K562 (cell line): ENCODE data around the gene GMDS. TPM values are rescaled to one million over a fixed set of nuclear protein-coding genes. Genes with fewer than 3 reads are reported as not detected.

Source experiments
- ATAC-seq: fragments of 200-7000 bp; cut with Tn5 transposase; 3 replicates; pipeline ENCODE4 v1.9.1; 2020; ENCODE audit warnings: moderate library complexity
- BruUV-seq: library from RNA; stranded (reverse); fragments of 400-500 nt; replicated peaks from 2 replicates; lab custom pipeline; 2021; lab: Mats Ljungman, UMichigan
- CTCF ChIA-PET: fragments of 300-600 bp; formaldehyde crosslinking; extraction: SDS; loops from one replicate; lab custom pipeline; 2021; ENCODE audit warnings: low intra/inter-chr PET ratio; lab: Yijun Ruan, JAX
- POLR2A ChIA-PET: fragments of 300-600, 350-650 bp; sonication (Branson Sonifier 250); formaldehyde crosslinking; extraction: SDS; loops from one replicate; lab custom pipeline; 2021; ENCODE audit warnings: antibody characterized with exemption, inconsistent platforms; lab: Yijun Ruan, JAX
- DNase-seq, 4 experiments: peaks; one replicate each; pipeline versions ENCODE4 v3.0.0 to v3.0.0-alpha.2; 2011 to 2018; ENCODE audit warnings: low spot score in 3 of 4, mixed read lengths in 3 of 4; ENCODE audit errors: extremely low read depth in 1 of 4
- FAIRE-seq: peaks from 2 replicates; lab custom pipeline; 2011; peaks lifted over from hg19 to GRCh38; lab: Jason Lieb, UNC
- H2AFZ ChIP-seq: 2 replicates; pipeline ENCODE4 v1.6.0; 2011; ENCODE audit warnings: low read depth, low read length, control low read depth, inconsistent platforms
- H3K27ac ChIP-seq: fragments of 200-600 bp; 3 replicates; pipeline ENCODE4 v1.8.0; 2011; ENCODE audit warnings: low read depth, mild to moderate bottlenecking, control low read depth, inconsistent platforms, low read length, moderate library complexity, mixed read lengths; ENCODE audit errors: extremely low read depth
- H3K27me3 ChIP-seq, 2 experiments: fragments of 300-600 bp in 1 of 2; 2 replicates in 1 of 2; 3 replicates in 1 of 2; pipeline versions ENCODE4 v1.6.0 to v1.8.0; 2011; ENCODE audit warnings: inconsistent platforms in 2 of 2, low read length in 2 of 2, mild to moderate bottlenecking in 1 of 2, mixed read lengths in 1 of 2, moderate library complexity in 1 of 2; ENCODE audit not compliant: control insufficient read depth in 2 of 2, insufficient read depth in 2 of 2
- H3K36me3 ChIP-seq: fragments of 300-600 bp; 3 replicates; pipeline ENCODE4 v1.8.0; 2011; ENCODE audit warnings: mild to moderate bottlenecking, low read length, inconsistent platforms; ENCODE audit not compliant: control insufficient read depth, insufficient read depth
- H3K4me1 ChIP-seq, 2 experiments: fragments of 200-600 bp in 1 of 2; replicated peaks in 1 of 2; 2 replicates in 1 of 2; 3 replicates in 1 of 2; pipeline versions ENCODE4 v1.5.1 to v1.8.0; 2011; ENCODE audit warnings: inconsistent platforms in 2 of 2, low read length in 2 of 2, mild to moderate bottlenecking in 1 of 2, mixed read lengths in 1 of 2, moderate library complexity in 1 of 2; ENCODE audit not compliant: control insufficient read depth in 2 of 2, insufficient read depth in 2 of 2
- H3K4me2 ChIP-seq: 2 replicates; pipeline ENCODE4 v1.6.1; 2011; ENCODE audit warnings: low read length, control low read depth, inconsistent platforms, mixed read lengths; ENCODE audit not compliant: insufficient read depth
- H3K4me3 ChIP-seq: fragments of 200-600 bp; sonication (generic), shearing (Covaris generic); 2 replicates; pipeline ENCODE4 v1.5.1; 2016; ENCODE audit warnings: control low read depth, inconsistent platforms
- H3K79me2 ChIP-seq: fragments of 200-600 bp; 3 replicates; pipeline ENCODE4 v1.8.0; 2011; ENCODE audit warnings: low read length, inconsistent platforms; ENCODE audit not compliant: control insufficient read depth, insufficient read depth
- H3K9ac ChIP-seq, 2 experiments: 2 replicates each; pipeline versions ENCODE4 v1.6.0 to v1.6.1; 2011; ENCODE audit warnings: low read depth in 2 of 2, low read length in 2 of 2, control low read depth in 1 of 2, inconsistent platforms in 1 of 2, mild to moderate bottlenecking in 1 of 2, mixed read lengths in 1 of 2; ENCODE audit not compliant: insufficient read depth in 1 of 2
- H3K9me1 ChIP-seq: one replicate; pipeline ENCODE4 v1.6.0; 2011; ENCODE audit warnings: inconsistent platforms, mild to moderate bottlenecking, low read length, moderate library complexity; ENCODE audit not compliant: control insufficient read depth, insufficient read depth
- H3K9me3 ChIP-seq: replicated peaks from 2 replicates; pipeline ENCODE4 v1.5.1; 2011; ENCODE audit warnings: low read depth, low read length, inconsistent platforms; ENCODE audit not compliant: control insufficient read depth, insufficient read depth
- H4K20me1 ChIP-seq: replicated peaks from 2 replicates; pipeline ENCODE4 v1.6.1; 2011; ENCODE audit warnings: low read length, inconsistent platforms, mixed read lengths; ENCODE audit not compliant: control insufficient read depth, insufficient read depth
- E2F1 ChIP-seq: sonication (generic); formaldehyde crosslinking; IDR thresholded peaks from 2 replicates; pipeline ENCODE4 v1.8.1; 2023; ENCODE audit warnings: mild to moderate bottlenecking, missing genetic modification reagents, moderate library complexity
- EGR1 ChIP-seq: fragments of 450-650 bp; conservative IDR thresholded peaks from 2 replicates; pipeline ENCODE4 v1.6.1; 2017; ENCODE audit warnings: mild to moderate bottlenecking
- FOXK1 ChIP-seq: sonication (generic); formaldehyde crosslinking; IDR thresholded peaks from 2 replicates; pipeline ENCODE4 v1.8.0; 2022; ENCODE audit warnings: missing genetic modification reagents, mild to moderate bottlenecking, borderline replicate concordance
- HDAC2 ChIP-seq: fragments of 450-650 bp; IDR thresholded peaks from 2 replicates; pipeline ENCODE4 v1.6.1; 2016; ENCODE audit warnings: mild to moderate bottlenecking
- NFATC3 ChIP-seq: fragments of 450-650 bp; IDR thresholded peaks from 2 replicates; pipeline ENCODE4 v1.6.1; 2017; ENCODE audit warnings: mild to moderate bottlenecking
- NFIC ChIP-seq: fragments of 450-650 bp; IDR thresholded peaks from 2 replicates; pipeline ENCODE4 v1.6.1; 2017; ENCODE audit warnings: mild to moderate bottlenecking, inconsistent platforms
- NRF1 ChIP-seq, 2 experiments: fragments of 450-650 bp; IDR thresholded peaks in 1 of 2; conservative IDR thresholded peaks in 1 of 2; 2 replicates each; pipeline ENCODE4 v1.6.1; 2014; ENCODE audit warnings: mild to moderate bottlenecking in 2 of 2
- SMARCA5 ChIP-seq: fragments of 450-650 bp; IDR thresholded peaks from 2 replicates; pipeline ENCODE4 v1.6.1; 2016
- THRA ChIP-seq: fragments of 450-650 bp; IDR thresholded peaks from 2 replicates; pipeline ENCODE4 v1.6.1; 2017; ENCODE audit warnings: mild to moderate bottlenecking, moderate library complexity
- XRCC5 ChIP-seq: fragments of 200-400 bp; formaldehyde crosslinking; IDR thresholded peaks from 2 replicates; pipeline ENCODE4 v1.6.1; 2017; ENCODE audit warnings: low read depth, mild to moderate bottlenecking, low read length
- ZFX ChIP-seq: sonication (generic); formaldehyde crosslinking; IDR thresholded peaks from 2 replicates; pipeline ENCODE4 v1.8.0; 2022; ENCODE audit warnings: mild to moderate bottlenecking, missing genetic modification reagents, moderate library complexity
- ZKSCAN1 ChIP-seq: fragments of 150-350 bp; IDR thresholded peaks from 2 replicates; pipeline ENCODE4 v1.6.1; 2016; ENCODE audit warnings: low read depth, low read length
- ZNF77 ChIP-seq: fragments of 250-450 bp; sonication (Bioruptor Pico); IDR thresholded peaks from 2 replicates; pipeline ENCODE4 v1.5.0; 2020
- WGBS: fragments of 100-300 bp; shearing (Covaris generic); methylation state at CpG from one replicate; pipeline ENCODE4 v1.1.6; 2016; ENCODE audit warnings: low coverage, mixed read lengths; ENCODE audit not compliant: insufficient coverage; ENCODE audit errors: missing lambda C conversion rate; 5-methylcytosine and 5-hydroxymethylcytosine counted together
- in situ Hi-C: fragments of 300-500 bp; cut with MboI; formaldehyde crosslinking; loops from 4 replicates; pipeline ENCODE4 v1.15.0; 2018; ENCODE audit warnings: inconsistent platforms, mixed read lengths
- intact Hi-C: fragments of 100-400 bp; cut with micrococcal nuclease; formaldehyde crosslinking; loops from 2 replicates; pipeline ENCODE4 v1.14.2; 2022
- polyA plus RNA-seq, 8 experiments: library from polyadenylated mRNA; depleted of rRNA in 4 of 8; stranded (reverse) in 5 of 8; unstranded in 3 of 8; fragments of >200 nt; fragmentation: Nextera tagmentation in 2 of 8; fragmentation: Illumina TruSeq in 1 of 8; extraction: Ambion mirVana in 2 of 8; extraction: Trizol in 1 of 8; gene quantifications; 2 replicates each; pipeline versions ENCODE4 v1.2.1 to v1.2.3, GENCODE V29; 2011 to 2014; ENCODE audit warnings: inconsistent platforms in 1 of 8, missing spikeins in 1 of 8
- total RNA-seq, 7 experiments: library from RNA; depleted of rRNA in 6 of 7; stranded (reverse); fragments of >200 nt in 6 of 7; fragmentation: Illumina TruSeq in 2 of 7; extraction: Trizol in 2 of 7; gene quantifications; 2 replicates each; pipeline versions ENCODE4 v1.2.1 to v1.2.3, GENCODE V29; 2011 to 2021; ENCODE audit warnings: low replicate concordance in 1 of 7
- TF ChIP-seq, protein P1 (sequence below): fragments of 450-650 bp; formaldehyde crosslinking; IDR thresholded peaks from 2 replicates; pipeline ENCODE4 v1.4.0; 2020; ENCODE audit warnings: mild to moderate bottlenecking

Gene GMDS
- total and polyA plus RNA-seq, 9 of the 15 experiments (the other 6 are each of a cell fraction or from before 2014, with no cell fraction given) = 0.48 to 31.8 (median 13.4) TPM

GRCh38 chr6:1815827-1816452 is 429.5 kb downstream of the GMDS start:
- Histone ChIP-seq H4K20me1 (no peaks in the 10 kb centered on the region), H3K9ac (no peak overlapping the region), H3K27ac (no peak overlapping the region), H3K27me3 (peaks cover 6 to 13% of the 10 kb centered on the region in 2 experiments; a peak in 3 of 5 replicates), H3K4me3 (no peak overlapping the region), H3K36me3 (no peaks in the 10 kb centered on the region), H3K9me1 (no peaks in the 10 kb centered on the region), H3K9me3 (no peaks in the 10 kb centered on the region), H3K4me2 (no peak overlapping the region), H2AFZ (no peak overlapping the region), H3K79me2 (no peaks in the 10 kb centered on the region), H3K4me1 (no peaks in the 10 kb centered on the region)
- CTCF ChIA-PET = no interaction called here
- intact Hi-C loops (no loop called here), in situ Hi-C loops (no loop called here)
- POLR2A ChIA-PET = interaction anchor here (1.6 kb wide), 1 partner anchor 15 kb away, joined by 4 read pairs; no protein-coding TSS in a partner anchor
- 2% methylated on average over 8 of the region's 8 CpGs for whole genome bisulfite sequencing
- no peak for DNase-seq
- BruUV-seq = no TSS peak
- TF ChIP-seq NRF1 (conservative IDR thresholded peaks at IDR 0.05 in 1 of 2, IDR thresholded peaks at IDR 0.05 in 1 of 2) (peak; percentile 32 to 49; a peak in 2 of 4 replicates), ZKSCAN1 (peak; percentile 50; the same call in 1 of the 2 replicates), NFIC (peak; percentile 30; the same call in 1 of the 2 replicates), FOXK1 (CRISPR knock-in tag) (no peak), NFATC3 (no peak)
- ATAC-seq = no peak
- no peak for FAIRE-seq

DNA sequence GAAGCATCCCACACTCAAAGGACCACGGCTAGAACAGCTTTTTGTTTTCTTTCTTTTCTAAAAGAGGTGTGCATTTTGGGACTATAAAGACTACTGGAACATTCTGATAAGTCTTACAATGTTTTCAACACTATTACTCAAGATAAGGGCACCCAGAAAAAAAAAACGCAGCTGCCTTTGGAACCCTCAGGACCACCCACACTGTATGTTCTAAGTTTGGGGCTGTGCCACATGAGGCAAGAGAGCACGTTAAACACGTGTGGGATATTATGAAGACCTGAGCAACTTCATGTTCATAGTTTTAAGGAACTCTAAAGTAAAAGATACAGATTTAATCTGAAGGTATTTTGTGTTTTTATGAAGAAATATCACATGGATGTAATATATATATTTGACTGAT is 431.1 kb downstream of the GMDS start:
- 0% methylated on average over 4 of the region's 4 CpGs for WGBS
- Histone ChIP-seq H3K4me2 (no peak overlapping the region), H3K4me3 (no peak overlapping the region), H2AFZ (no peak overlapping the region), H3K9me3 (no peaks in the 10 kb centered on the region), H3K4me1 (no peaks in the 10 kb centered on the region), H3K9me1 (no peaks in the 10 kb centered on the region), H3K27ac (no peak overlapping the region), H3K36me3 (no peaks in the 10 kb centered on the region), H3K79me2 (no peaks in the 10 kb centered on the region), H3K27me3 (peaks cover 6 to 13% of the 10 kb centered on the region in 2 experiments; a peak in 3 of 5 replicates), H4K20me1 (no peaks in the 10 kb centered on the region), H3K9ac (no peak overlapping the region)
- intact Hi-C loops (no loop called here), in situ Hi-C loops (no loop called here)
- BruUV-seq = no TSS peak
- DNase-seq (no peak), FAIRE-seq (no peak), ATAC-seq (no peak)
- CTCF ChIA-PET = no interaction called here
- POLR2A ChIA-PET = interaction anchor here (1.2 kb wide), 1 partner anchor 13 kb away, joined by 3 read pairs; no protein-coding TSS in a partner anchor
- TF ChIP-seq SMARCA5 (no peak), ZFX (CRISPR knock-in tag) (no peak), ZNF77 (CRISPR knock-in tag) (no peak), EGR1 (no peak), E2F1 (no peak), XRCC5 (no peak), HDAC2 (no peak), THRA (no peak)
- TF ChIP-seq, protein P1, sequence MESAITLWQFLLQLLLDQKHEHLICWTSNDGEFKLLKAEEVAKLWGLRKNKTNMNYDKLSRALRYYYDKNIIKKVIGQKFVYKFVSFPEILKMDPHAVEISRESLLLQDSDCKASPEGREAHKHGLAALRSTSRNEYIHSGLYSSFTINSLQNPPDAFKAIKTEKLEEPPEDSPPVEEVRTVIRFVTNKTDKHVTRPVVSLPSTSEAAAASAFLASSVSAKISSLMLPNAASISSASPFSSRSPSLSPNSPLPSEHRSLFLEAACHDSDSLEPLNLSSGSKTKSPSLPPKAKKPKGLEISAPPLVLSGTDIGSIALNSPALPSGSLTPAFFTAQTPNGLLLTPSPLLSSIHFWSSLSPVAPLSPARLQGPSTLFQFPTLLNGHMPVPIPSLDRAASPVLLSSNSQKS = no peak
